Ascending aorta (tissue), 2 donors: ENCODE results near the gene MTG1. TPM values are rescaled to one million over a fixed set of nuclear protein-coding genes. Genes with fewer than 3 reads are reported as not detected.

Experiments used
- DNase-seq, 2 donors: peaks; one replicate each; pipeline ENCODE4 v3.0.0-alpha.2; 2019; ENCODE audit warnings: low spot score in 2 of 2
- H3K27ac ChIP-seq, 2 donors: fragments of 200-600 bp; sonication (generic); one replicate each; pipeline ENCODE4 v1.5.1; 2016 to 2017; ENCODE audit warnings: mild to moderate bottlenecking in 1 of 2
- H3K27me3 ChIP-seq: fragments of 200-600 bp; sonication (generic); one replicate; pipeline ENCODE4 v1.5.1; 2017
- H3K36me3 ChIP-seq, 2 donors: fragments of 200-600 bp; sonication (generic); one replicate each; pipeline ENCODE4 v1.5.1; 2016
- H3K4me1 ChIP-seq, 2 donors: fragments of 200-600 bp; sonication (generic); one replicate each; pipeline ENCODE4 v1.5.1; 2016 to 2017; ENCODE audit warnings: mild to moderate bottlenecking in 1 of 2
- H3K4me3 ChIP-seq, 2 donors: fragments of 200-600 bp; sonication (generic); one replicate each; pipeline ENCODE4 v1.5.1; 2016 to 2017; ENCODE audit warnings: mild to moderate bottlenecking in 1 of 2
- H3K9me3 ChIP-seq, 2 donors: fragments of 200-600 bp; sonication (generic); one replicate each; pipeline ENCODE4 v1.5.1; 2016
- CTCF ChIP-seq, 3 experiments: fragments of 200-600 bp in 2 of 3; fragments of 450-650 bp in 1 of 3; sonication (generic) in 2 of 3; IDR thresholded peaks; one replicate each; pipeline ENCODE4 v1.5.1; 2016 to 2019; ENCODE audit warnings: antibody characterized with exemption in 3 of 3, mild to moderate bottlenecking in 1 of 3, moderate library complexity in 1 of 3
- intact Hi-C: fragments of 100-400 bp; cut with DNase I; formaldehyde crosslinking; loops from one replicate; pipeline ENCODE4 v1.15.1; 2023
- total RNA-seq: library from RNA; depleted of rRNA; stranded (reverse); fragments of >200 nt; gene quantifications from one replicate; pipeline ENCODE4 v1.1.0, GENCODE V29; 2016

The MTG1 gene
- total RNA-seq, 1 donor from 2014 or later, result 37.8 TPM

- peaks cover 22 to 45% of the 10 kb centered on the region in 2 donors for H3K36me3 ChIP-seq
- intact Hi-C loops, result no loop called here
Measured at GRCh38 chr10:133419211-133419950, 25.4 kb downstream of the MTG1 start.

GRCh38 chr10:133420028-133420427 lies 26.1 kb downstream of the MTG1 start:
- intact Hi-C loops, result loop anchor here (5.0 kb wide), 1 partner anchor 152 kb away; no protein-coding TSS in a partner anchor
- no peaks in the 10 kb centered on the region for H3K9me3 ChIP-seq
- H3K27me3 ChIP-seq, result no peaks in the 10 kb centered on the region
- H3K36me3 ChIP-seq, result peaks cover 19 to 42% of the 10 kb centered on the region in 2 donors
- DNase-seq, result no peak
- no peak for TF ChIP-seq CTCF (IDR thresholded peaks at IDR 0.05)
- H3K4me1 ChIP-seq, result peaks cover 0 to 2% of the 10 kb centered on the region in 2 donors
- no peak overlapping the region for H3K27ac ChIP-seq
- H3K4me3 ChIP-seq, result no peak overlapping the region

More at GRCh38 chr10:133419211-133419950, 25.4 kb downstream of the MTG1 start:
- no peaks in the 10 kb centered on the region for H3K9me3 ChIP-seq
- TF ChIP-seq CTCF (IDR thresholded peaks at IDR 0.05), result no peak
- H3K27ac ChIP-seq, result no peak overlapping the region
- no peaks in the 10 kb centered on the region for H3K27me3 ChIP-seq
- H3K4me1 ChIP-seq, result peaks cover 0 to 2% of the 10 kb centered on the region in 2 donors
- no peak for DNase-seq
- no peak overlapping the region for H3K4me3 ChIP-seq

- H3K27ac ChIP-seq, result no peak overlapping the region
- no peak for TF ChIP-seq CTCF (IDR thresholded peaks at IDR 0.05)
- H3K27me3 ChIP-seq, result no peaks in the 10 kb centered on the region
- H3K9me3 ChIP-seq, result no peaks in the 10 kb centered on the region
- no peak for DNase-seq
- no peak overlapping the region for H3K4me3 ChIP-seq
- H3K36me3 ChIP-seq, result peaks cover 15 to 37% of the 10 kb centered on the region in 2 donors
- peaks cover 0 to 2% of the 10 kb centered on the region in 2 donors for H3K4me1 ChIP-seq
- intact Hi-C loops, result loop anchor here (5.0 kb wide), 1 partner anchor 152 kb away; no protein-coding TSS in a partner anchor
Measured at GRCh38 chr10:133420579-133420978, 26.6 kb downstream of the MTG1 start.

- H3K9me3 ChIP-seq, result no peaks in the 10 kb centered on the region
- no peak overlapping the region for H3K4me3 ChIP-seq
- peaks cover 15 to 34% of the 10 kb centered on the region in 2 donors for H3K36me3 ChIP-seq
- H3K4me1 ChIP-seq, result peaks cover 0 to 2% of the 10 kb centered on the region in 2 donors
- H3K27me3 ChIP-seq, result no peaks in the 10 kb centered on the region
- intact Hi-C loops, result loop anchor here (5.0 kb wide), 1 partner anchor 151 kb away; no protein-coding TSS in a partner anchor
- no peak for DNase-seq
- H3K27ac ChIP-seq, result no peak overlapping the region
- no peak for TF ChIP-seq CTCF (IDR thresholded peaks at IDR 0.05)
Measured at GRCh38 chr10:133421336-133422222, 27.6 kb downstream of the MTG1 start.

- Histone ChIP-seq H3K27ac (no peak overlapping the region), H3K27me3 (no peaks in the 10 kb centered on the region), H3K4me1 (peaks cover 0 to 2% of the 10 kb centered on the region in 2 donors), H3K36me3 (peaks cover 15 to 34% of the 10 kb centered on the region in 2 donors), H3K9me3 (no peaks in the 10 kb centered on the region), H3K4me3 (no peak overlapping the region)
- intact Hi-C loops, result loop anchor here (5.0 kb wide), 1 partner anchor 150 kb away; no protein-coding TSS in a partner anchor
- no peak for DNase-seq
- no peak for TF ChIP-seq CTCF (IDR thresholded peaks at IDR 0.05)
Measured at GRCh38 chr10:133422223-133422806, 28.4 kb downstream of the MTG1 start.
